NCI-H774 (cell line): ENCODE data around the gene CLCN6.

Source experiments
- DNase-seq: peaks from one replicate; lab custom pipeline; 2025; lab: John Stamatoyannopoulos, UW

The CLCN6 gene

DNA sequence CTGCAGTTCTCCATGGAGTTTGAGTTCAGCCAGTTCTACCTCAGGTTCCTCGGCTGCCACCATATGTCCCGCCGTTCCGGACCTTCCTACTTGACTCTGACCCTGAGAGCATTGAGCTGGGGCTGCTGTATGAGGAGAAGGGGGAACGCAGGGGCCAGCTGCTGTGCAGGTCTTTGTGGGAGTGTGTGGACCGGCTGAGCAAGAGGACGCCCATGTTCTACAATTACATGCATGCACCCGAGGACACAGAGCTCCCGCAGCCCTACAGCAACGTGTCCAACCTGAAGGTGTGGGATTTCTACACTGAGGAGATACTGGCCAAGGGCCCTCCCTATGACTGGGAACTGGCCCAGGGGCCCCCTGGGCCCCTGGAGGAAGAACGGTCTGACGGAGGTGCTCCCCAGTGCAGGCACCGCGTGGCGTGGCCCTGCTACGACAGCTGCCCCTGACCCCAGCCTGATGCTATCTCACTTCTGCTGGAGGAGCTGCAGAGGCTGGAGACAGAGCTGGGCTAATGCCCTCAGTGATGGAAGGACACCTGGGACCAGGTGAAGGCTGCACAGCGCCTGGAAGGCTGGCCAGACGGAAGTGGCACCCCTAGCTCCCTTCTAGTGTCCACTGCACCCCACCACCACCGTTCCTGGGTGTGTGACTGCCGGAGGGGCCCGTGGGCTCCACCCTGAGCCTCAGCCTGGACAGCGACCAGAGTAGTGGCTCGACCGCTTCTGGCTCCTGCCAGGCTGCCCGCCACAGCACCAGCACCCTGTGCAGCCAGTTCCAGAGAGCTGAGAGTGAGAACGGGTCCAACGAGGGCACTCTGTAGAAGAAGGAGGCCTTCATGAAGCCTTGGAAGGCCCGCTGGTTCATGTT, 73.6 kb downstream of the CLCN6 start:
- DNase-seq, result no peak

DNA sequence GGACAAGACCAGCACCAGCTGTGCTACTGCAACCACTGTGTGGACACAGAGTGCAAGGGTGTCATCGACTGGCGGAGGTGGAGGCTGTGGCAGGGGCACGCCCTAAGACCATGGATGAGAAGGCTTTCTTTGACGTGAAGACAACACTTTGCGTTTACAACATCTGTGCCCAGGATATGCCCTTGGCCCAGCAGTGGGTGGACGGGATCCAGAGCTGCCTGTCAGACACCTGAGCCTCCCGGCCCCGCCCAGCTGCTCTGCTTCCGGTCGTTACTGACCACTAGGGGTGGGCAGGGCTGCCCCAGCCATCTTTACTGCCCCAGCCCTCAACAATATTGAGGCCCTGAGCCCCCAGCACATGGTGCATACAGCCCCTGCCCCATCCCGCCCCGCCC, 74.2 kb downstream of the CLCN6 start:
- DNase-seq, result no peak

DNA sequence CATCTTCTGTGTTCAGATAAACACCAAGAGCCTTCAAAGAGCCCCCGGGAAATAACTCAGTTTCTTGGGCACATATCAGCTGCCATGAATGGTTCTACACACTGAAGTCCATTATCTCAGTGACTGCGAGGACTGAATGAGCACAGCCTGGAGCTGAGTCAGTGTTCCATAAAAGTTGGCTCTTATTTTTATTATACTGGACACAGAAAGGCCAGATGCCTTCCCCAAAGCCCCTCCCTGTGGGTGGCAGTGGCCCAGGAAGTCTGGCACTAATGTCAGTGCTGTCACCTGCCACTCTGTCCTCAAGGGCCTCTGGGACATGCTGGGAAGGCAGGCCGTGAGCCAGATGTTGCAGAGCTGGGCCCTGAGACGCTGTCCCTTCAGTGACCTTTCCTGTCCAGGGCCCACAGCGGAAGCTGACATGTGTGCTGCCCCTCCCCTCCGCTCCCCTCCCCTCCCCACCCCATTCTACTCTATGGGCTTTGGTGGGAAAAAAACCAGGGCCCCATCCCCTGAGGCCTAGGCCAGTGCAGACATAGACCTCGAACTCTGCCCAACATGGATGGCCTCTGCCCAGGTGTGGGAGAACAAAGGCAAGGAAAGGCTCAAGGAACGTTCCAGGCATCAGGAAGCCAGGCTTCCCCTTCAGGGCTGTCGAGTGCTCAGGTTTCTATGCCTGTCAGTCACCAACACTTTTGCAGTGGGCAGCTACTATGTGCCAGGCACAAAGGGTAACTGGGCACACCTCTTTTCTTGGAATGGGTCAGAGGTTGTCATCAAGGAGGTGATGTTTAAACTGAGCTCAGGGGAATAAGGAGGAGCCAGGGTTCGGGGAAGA, 75.1 kb downstream of the CLCN6 start:
- peak; percentile 2 for DNase-seq

DNA sequence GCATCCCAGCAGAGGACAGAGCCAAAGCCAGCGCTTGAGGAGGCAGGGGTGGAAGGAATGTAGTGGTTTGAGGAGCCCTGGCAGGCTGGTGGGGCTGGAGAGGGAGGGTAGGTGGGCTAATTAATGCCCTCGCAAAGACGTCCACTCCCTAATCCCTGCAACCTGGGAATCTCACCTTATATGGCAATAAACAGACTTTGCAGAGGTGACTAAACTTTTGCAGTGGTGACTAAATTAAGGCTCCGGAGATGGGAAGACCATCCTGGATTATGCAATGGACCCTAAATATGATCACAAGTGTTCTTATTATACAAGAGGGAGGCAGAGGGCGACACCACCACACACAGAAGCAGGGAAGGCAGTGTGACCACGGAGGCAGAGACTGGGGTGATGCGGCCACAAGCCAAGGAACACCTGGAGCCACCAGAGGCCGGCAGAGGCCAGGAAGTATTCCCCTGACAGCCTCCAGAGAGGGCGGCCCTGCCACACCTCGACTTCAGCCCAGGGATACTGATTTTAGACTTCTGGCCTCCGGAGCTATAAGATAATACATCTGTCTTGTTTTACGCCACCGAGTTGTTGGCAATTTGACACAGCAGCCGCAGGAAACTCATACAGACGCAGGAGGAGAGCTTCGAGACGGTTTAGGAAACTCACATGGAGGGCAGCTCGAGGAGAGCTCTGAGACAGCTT, 75.9 kb downstream of the CLCN6 start:
- no peak for DNase-seq

DNA sequence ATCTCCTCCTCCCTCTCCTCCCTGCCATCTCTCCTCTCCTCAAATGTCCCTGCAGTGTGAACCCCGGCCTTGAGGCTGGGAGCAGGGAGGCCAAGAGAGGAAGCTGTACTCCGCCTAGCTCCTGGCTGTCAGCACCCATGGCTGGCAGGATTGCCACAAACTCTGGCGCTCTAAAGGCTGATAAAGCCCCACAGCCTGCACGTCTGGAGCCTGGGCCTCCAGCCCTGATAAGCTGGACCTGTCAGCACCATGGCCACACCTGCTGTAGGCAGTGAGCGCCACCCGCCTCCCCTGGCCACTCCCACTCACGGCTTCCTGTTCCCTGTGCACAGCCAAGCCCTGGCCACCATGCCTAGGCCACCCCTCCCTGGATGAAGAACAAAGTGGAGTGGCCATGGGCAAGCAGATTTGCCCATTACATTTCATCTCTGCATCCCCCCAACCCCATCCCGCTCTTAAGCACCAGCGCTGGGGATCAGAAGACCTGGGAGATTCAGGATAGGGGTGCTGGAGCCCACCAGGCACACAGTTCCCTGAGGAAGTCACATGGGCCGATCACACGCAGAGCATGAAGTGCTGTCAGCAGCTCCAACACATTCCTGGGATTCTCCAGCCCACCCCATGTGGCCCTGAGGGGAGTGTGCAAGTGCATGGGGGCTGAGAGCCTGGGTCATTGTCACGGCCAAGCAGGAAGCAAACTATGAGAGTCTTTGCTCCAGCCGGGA, 77.0 kb downstream of the CLCN6 start:
- DNase-seq, result peak; percentile 19

DNA sequence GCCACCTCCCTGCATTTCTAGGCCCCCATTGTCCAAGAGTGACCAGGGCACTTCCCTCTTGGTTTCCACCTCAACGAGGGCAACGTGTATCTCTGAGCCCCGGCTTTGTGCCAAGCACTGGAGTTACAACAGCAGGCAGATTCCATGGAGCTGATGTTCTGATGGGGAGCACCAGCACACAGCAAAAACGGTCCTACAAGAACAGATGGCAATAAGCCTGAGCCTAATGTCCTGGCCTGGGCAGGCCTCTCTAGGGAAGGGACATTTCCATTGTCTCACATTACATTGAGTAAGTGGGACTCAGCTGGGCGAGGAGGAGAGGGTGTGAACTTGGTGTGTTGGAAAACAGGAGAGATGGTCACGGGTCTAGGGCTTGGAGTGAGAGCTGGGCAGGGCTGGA, 79.9 kb downstream of the CLCN6 start:
- no peak for DNase-seq

DNA sequence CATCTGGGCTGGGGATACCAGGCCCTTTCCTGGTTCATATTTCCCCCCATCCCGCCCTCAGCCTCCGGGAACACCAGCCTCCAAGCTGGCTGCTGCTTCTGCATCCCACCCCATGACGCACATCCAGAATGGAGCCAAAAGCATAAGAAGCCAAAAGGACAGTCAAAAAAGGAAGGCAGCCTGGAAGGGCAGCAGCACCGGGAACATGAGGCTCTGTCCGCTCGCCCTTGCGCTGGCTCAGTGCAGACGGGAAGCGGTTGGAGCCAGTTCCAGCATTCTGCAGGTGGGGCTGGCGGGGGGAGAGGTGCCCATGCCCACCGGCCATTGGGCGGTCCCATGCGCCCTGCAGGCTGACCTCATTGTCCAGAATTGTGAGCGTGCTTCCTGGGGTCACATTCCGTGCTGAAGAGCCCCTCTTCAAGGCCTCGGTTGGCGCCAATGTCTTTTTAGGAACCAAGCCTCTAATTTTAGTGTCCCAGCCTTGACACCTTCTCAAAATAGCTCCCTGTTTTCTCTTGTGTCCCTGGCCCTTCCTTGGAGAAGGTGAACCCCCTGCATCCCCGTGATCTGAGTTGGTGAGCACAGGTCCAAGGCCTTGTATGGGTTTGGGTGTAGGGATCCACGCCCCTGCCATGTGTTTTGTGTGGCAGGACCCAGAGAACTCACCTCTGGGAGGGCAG, 81.1 kb downstream of the CLCN6 start:
- DNase-seq, result no peak

DNA sequence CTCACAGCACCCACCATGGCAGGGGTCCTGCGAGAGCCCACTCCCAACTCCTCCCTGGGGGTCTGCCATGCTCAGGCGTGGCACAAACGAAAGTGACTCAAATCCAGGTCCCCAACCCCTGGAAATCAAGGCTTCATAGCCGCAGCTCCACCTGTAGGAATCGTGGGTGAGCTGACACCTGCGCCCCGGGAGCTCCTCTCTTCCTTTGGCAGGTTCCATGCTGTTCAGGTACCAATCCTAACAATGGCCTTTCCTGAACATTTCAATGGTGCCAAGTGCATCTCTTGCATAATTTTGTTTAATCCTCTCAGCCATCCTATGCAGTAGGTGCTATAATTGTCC, 81.6 kb downstream of the CLCN6 start:
- DNase-seq, result no peak

DNA sequence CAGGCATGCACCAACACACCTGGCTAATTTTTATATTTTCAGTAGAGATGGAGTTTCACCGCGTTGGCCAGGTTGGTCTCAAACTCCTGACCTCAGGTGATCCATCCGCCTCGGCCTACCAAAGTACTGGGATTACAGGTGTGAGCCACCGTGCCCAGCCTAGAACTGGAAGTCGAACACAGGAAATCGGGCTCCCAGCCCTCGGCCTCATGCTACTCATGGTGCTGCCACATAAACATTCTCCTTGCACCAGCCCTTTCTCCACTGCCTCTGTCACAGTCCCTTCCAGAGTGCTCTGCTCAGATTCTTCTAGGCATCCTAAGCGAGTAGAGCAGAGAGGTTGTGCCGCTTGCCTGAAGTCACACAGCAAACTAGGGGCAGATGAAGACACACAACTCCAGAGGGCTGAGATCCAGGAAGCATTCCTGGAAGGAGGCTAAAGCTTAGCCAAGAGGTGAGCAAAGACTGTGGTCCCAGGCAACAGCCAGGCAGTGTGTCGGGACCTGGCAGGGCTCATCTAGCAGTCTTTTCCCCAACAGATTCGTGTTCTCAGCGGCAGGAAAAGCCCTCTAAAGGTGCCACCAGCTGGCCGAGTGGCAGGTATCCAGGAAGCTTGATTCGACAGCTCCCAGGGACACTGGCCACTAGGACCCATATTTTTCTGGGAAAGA, 82.3 kb downstream of the CLCN6 start:
- DNase-seq, result no peak

DNA sequence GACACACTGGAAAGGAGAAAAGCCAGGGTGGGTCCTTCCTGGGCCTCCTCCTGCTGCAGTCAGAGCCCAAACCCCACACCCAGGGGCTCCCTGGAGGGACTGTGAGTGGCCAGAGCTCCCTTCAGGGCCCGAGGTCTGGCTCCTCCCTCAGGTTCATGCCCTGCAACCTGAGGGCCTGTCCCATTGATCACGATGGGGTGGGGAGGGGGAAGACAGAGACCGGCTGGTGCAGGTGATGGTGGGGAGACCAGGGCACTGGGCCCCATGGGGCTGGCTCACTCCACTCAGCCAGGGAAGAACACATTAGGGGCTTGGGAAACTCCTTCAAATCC, 82.9 kb downstream of the CLCN6 start:
- no peak for DNase-seq

DNA sequence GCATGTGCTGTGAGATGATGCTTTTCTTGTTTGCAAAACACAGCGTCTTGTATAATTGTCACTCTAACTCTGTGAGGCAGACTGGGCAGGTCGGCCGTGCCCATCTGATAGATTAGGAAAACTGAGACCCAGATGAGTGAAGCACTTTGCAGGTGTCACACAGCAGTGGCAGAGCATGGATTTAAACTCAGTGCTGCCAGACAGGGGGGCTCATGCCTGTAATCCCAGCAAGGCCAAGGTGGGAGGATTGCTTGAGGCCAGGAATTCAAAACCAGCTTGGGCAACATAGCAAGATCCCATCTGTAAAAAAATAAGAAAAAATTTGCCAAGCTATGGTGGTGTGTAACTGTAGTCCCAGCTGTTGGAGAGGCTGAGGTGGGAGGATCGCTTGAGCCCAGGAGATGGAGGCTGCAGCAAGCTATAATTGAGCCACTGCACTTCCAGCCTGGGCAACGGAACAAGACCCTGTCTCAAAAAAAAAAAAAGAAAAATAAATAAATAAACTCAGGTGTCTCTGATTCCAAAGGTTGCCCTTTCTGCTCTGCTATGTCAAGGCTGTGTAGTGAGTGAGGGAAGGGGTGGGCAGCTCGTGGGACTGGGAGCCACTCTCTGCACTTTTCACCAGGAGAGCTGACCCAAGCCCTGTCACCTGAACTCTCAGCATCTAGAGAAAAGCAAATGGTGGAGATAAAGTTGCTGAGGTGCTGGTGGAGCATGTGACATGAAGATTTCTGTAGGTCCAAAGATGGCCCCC, 85.6 kb downstream of the CLCN6 start:
- no peak for DNase-seq
